GM12801 (cell line): ENCODE results near the gene ZDHHC8.

Experiments
- TF ChIP-seq, protein P1 (sequence below): IDR thresholded peaks from one replicate; pipeline ENCODE4 v1.5.1; 2011; ENCODE audit warnings: control low read depth; ENCODE audit not compliant: insufficient read length; ENCODE audit errors: extremely low read depth

ZDHHC8 gene

GRCh38 chr22:20164863-20165262 lies 33.3 kb downstream of the ZDHHC8 start:
- TF ChIP-seq, protein P1, sequence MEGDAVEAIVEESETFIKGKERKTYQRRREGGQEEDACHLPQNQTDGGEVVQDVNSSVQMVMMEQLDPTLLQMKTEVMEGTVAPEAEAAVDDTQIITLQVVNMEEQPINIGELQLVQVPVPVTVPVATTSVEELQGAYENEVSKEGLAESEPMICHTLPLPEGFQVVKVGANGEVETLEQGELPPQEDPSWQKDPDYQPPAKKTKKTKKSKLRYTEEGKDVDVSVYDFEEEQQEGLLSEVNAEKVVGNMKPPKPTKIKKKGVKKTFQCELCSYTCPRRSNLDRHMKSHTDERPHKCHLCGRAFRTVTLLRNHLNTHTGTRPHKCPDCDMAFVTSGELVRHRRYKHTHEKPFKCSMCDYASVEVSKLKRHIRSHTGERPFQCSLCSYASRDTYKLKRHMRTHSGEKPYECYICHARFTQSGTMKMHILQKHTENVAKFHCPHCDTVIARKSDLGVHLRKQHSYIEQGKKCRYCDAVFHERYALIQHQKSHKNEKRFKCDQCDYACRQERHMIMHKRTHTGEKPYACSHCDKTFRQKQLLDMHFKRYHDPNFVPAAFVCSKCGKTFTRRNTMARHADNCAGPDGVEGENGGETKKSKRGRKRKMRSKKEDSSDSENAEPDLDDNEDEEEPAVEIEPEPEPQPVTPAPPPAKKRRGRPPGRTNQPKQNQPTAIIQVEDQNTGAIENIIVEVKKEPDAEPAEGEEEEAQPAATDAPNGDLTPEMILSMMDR: no peak

- TF ChIP-seq, protein P1: no peak
These were observed 33.8 kb downstream of the ZDHHC8 start for GRCh38 chr22:20165421-20165820.

GRCh38 chr22:20165913-20166312 lies 34.3 kb downstream of the ZDHHC8 start:
- TF ChIP-seq, protein P1: no peak

DNA sequence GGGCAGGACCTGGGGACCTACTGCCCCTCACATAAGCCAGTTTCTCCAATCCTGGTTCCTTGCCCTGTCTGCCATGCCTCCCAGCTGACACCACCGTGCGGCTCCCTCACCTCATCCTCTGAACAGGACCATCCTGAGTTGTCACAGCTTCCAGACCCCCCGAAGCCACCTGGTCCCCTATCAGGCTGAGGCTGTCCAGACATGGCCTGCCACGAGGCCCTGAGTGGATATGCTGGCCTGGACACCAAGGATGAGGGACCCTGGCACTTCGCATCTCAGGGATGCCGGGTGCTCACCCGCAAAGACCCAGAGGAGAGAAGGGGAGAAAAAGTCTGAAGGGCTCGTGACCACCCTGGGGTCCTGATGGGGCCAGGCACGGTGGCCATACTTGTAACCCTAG lies 35.1 kb downstream of the ZDHHC8 start:
- TF ChIP-seq, protein P1: no peak

- TF ChIP-seq, protein P1: no peak
These were observed 36.2 kb downstream of the ZDHHC8 start for GRCh38 chr22:20167643-20168322.

DNA sequence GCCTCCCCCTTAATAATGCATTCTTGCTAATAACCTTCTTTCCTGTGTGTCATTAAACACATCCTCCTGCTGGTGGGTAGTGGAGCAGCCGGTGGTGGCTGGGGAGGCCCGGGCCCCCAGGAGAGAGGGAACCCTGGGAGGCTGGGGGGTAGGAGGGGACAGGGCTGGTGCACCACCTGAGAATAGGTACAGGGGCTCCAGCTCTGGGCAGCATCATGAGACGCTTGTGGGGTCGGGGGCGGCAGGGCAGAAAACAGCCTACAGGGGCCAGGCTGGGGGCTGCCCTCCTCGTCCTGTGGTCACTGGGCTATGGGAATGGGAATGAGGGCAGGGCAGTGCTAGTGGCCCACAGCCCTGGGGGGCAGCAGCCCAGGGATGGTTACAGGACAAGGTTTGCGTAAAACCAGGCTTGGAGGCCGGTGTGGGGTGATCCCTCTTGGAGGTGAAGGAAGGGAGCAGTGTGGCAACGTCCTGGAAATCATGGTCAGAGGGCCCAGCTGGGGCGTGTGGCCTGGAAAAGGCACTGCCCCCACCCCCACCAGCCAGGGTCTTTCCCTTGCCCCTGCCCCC lies 37.7 kb downstream of the ZDHHC8 start:
- TF ChIP-seq, protein P1: no peak

DNA sequence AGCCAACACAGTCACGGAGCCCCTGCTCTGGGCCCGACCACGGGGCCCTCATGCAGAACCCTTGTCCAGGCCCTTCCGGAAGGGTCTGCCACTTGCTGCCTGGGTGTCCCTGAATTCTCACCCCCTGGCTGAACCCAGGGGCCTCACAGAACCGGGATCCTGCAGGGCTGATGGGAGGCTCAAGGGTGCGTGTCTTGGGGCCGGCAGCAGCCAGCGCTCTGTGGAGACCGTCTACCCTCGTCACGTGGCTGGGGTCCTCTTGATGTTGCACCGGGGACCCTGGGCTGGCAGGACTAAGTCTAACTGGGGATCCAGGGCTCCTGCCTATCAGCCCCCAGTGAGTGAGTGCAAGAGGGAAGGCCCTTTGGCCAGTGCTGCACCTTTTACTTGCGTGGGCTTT lies 38.6 kb downstream of the ZDHHC8 start:
- TF ChIP-seq, protein P1: no peak
